GM12873 (cell line): ENCODE results near the gene CACNA2D1.

ENCODE experiments used
- CTCF ChIP-seq: IDR thresholded peaks from 2 replicates; pipeline ENCODE4 v1.5.1; 2012; ENCODE audit warnings: low read depth, mild to moderate bottlenecking, moderate library complexity, low read length, control low read depth; ENCODE audit not compliant: insufficient read depth; ENCODE audit errors: missing control alignments

Gene CACNA2D1

GRCh38 chr7:82172881-82173280 is 270.7 kb downstream of the CACNA2D1 start:
- TF ChIP-seq CTCF: no peak

- TF ChIP-seq CTCF: no peak
Observed at GRCh38 chr7:82172017-82172416, 271.6 kb downstream of the CACNA2D1 start.

GRCh38 chr7:82167558-82168314 is 275.8 kb downstream of the CACNA2D1 start:
- TF ChIP-seq CTCF: no peak

GRCh38 chr7:82166260-82167015 is 277.1 kb downstream of the CACNA2D1 start:
- no peak for TF ChIP-seq CTCF

- peak; percentile 5 for TF ChIP-seq CTCF
Observed at GRCh38 chr7:82164813-82165212, 278.8 kb downstream of the CACNA2D1 start.

GRCh38 chr7:82164410-82164809 is 279.2 kb downstream of the CACNA2D1 start:
- no peak for TF ChIP-seq CTCF

GRCh38 chr7:82163586-82163985 is 280.0 kb downstream of the CACNA2D1 start:
- TF ChIP-seq CTCF: no peak
